GM19099 (cell line): ENCODE measurements around the gene FAXDC2.

Experiments
- POLR2A ChIP-seq: IDR thresholded peaks from 3 replicates; pipeline ENCODE4 v1.6.1; 2011; ENCODE audit warnings: low read depth; ENCODE audit not compliant: insufficient read length; ENCODE audit errors: extremely low read depth

FAXDC2 gene

GRCh38 chr5:154842689-154843530 is 7.5 kb downstream of the FAXDC2 start:
- TF ChIP-seq POLR2A, result no peak

GRCh38 chr5:154841273-154841661 is 9.1 kb downstream of the FAXDC2 start:
- TF ChIP-seq POLR2A, result no peak

GRCh38 chr5:154840435-154841272 is 9.7 kb downstream of the FAXDC2 start:
- TF ChIP-seq POLR2A, result no peak

GRCh38 chr5:154837009-154837901 is 13.1 kb downstream of the FAXDC2 start:
- no peak for TF ChIP-seq POLR2A

- TF ChIP-seq POLR2A, result no peak
These were observed 14.2 kb downstream of the FAXDC2 start for GRCh38 chr5:154836225-154836624.

GRCh38 chr5:154834053-154834452 is 16.4 kb downstream of the FAXDC2 start:
- TF ChIP-seq POLR2A, result no peak

- no peak for TF ChIP-seq POLR2A
These were observed 19.0 kb downstream of the FAXDC2 start for GRCh38 chr5:154831451-154831850.

- no peak for TF ChIP-seq POLR2A
These were observed 19.8 kb downstream of the FAXDC2 start for GRCh38 chr5:154830596-154830995.

GRCh38 chr5:154830219-154830595 is 20.2 kb downstream of the FAXDC2 start:
- no peak for TF ChIP-seq POLR2A

- TF ChIP-seq POLR2A, result no peak
These were observed 20.7 kb downstream of the FAXDC2 start for GRCh38 chr5:154829589-154830218.

- TF ChIP-seq POLR2A, result no peak
These were observed 21.2 kb downstream of the FAXDC2 start for GRCh38 chr5:154829181-154829588.

- TF ChIP-seq POLR2A, result no peak
These were observed 26.3 kb downstream of the FAXDC2 start for GRCh38 chr5:154824070-154824469.

GRCh38 chr5:154823605-154824004 is 26.8 kb downstream of the FAXDC2 start:
- TF ChIP-seq POLR2A, result no peak

GRCh38 chr5:154820383-154820782 is 30.0 kb downstream of the FAXDC2 start:
- no peak for TF ChIP-seq POLR2A
